Nephron progenitor cell (in vitro differentiated cells): ENCODE results near the gene UBR7.

ENCODE experiments used
- DNase-seq: peaks from one replicate; pipeline ENCODE4 v3.0.0; 2021
- H3K27ac Mint-ChIP-seq: 2 replicates; pipeline ENCODE4 v1.8.0; 2021; ENCODE audit warnings: mild to moderate bottlenecking, moderate library complexity, mixed read lengths
- H3K27me3 Mint-ChIP-seq: 2 replicates; pipeline ENCODE4 v1.8.0; 2021; ENCODE audit warnings: mild to moderate bottlenecking, low read depth, mixed read lengths; ENCODE audit not compliant: poor library complexity
- H3K36me3 Mint-ChIP-seq: 2 replicates; pipeline ENCODE4 v1.8.0; 2021; ENCODE audit warnings: low read depth, mixed read lengths
- H3K4me1 Mint-ChIP-seq: 2 replicates; pipeline ENCODE4 v1.8.0; 2021; ENCODE audit warnings: mixed read lengths
- H3K4me3 Mint-ChIP-seq: 2 replicates; pipeline ENCODE4 v1.8.0; 2021; ENCODE audit warnings: mild to moderate bottlenecking, moderate library complexity, mixed read lengths
- H3K9me3 Mint-ChIP-seq: 2 replicates; pipeline ENCODE4 v1.8.0; 2021; ENCODE audit warnings: mild to moderate bottlenecking, moderate library complexity, mixed read lengths
- TF ChIP-seq, protein P1 (sequence below): fragments of 200-600 bp; sonication (generic); IDR thresholded peaks from 2 replicates; pipeline ENCODE4 v1.5.0; 2021; ENCODE audit warnings: antibody characterized with exemption

UBR7 gene

GRCh38 chr14:93184391-93185348, 22.4 kb upstream of the UBR7 start, which contains the start of the genes LYSET and MOAP1:
Gene LYSET, plus strand, starts transcription at chr14:93185317. Its CDS starts 89 bp downstream, at chr14:93185406.
Gene MOAP1, minus strand, starts transcription at chr14:93184897. Its CDS starts 655 bp downstream, at chr14:93184242.
- peaks cover 21% of the 10 kb centered on the region for H3K4me1 Mint-ChIP-seq
- TF ChIP-seq, protein P1, sequence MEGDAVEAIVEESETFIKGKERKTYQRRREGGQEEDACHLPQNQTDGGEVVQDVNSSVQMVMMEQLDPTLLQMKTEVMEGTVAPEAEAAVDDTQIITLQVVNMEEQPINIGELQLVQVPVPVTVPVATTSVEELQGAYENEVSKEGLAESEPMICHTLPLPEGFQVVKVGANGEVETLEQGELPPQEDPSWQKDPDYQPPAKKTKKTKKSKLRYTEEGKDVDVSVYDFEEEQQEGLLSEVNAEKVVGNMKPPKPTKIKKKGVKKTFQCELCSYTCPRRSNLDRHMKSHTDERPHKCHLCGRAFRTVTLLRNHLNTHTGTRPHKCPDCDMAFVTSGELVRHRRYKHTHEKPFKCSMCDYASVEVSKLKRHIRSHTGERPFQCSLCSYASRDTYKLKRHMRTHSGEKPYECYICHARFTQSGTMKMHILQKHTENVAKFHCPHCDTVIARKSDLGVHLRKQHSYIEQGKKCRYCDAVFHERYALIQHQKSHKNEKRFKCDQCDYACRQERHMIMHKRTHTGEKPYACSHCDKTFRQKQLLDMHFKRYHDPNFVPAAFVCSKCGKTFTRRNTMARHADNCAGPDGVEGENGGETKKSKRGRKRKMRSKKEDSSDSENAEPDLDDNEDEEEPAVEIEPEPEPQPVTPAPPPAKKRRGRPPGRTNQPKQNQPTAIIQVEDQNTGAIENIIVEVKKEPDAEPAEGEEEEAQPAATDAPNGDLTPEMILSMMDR: peak; percentile 10
- H3K36me3 Mint-ChIP-seq: no peaks in the 10 kb centered on the region
- DNase-seq: peak; percentile 88
- H3K4me3 Mint-ChIP-seq: peak within 1 kb of the TSS; percentile 98
- H3K27me3 Mint-ChIP-seq: peaks cover 6% of the 10 kb centered on the region
- no peaks in the 10 kb centered on the region for H3K9me3 Mint-ChIP-seq
- peak within 1 kb of the TSS; percentile 99 for H3K27ac Mint-ChIP-seq

DNA sequence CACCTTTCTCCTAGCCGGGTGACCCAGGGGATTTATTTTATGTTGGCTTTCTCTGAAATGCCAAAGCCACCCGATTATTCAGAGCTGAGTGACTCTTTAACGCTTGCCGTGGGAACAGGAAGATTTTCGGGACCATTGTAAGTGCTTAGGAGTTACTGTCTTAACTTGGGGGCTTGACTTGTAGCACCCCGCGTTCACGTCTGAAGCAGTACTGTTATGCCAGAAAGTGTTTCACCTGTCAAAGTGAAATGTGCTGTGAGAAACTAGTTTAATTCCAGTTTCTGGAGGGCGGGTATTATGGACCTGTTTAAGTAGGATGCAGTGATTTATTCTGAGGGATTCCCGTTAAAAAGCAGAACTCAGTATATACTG, 21.7 kb upstream of the UBR7 start:
- Mint-ChIP-seq H3K27ac (peak overlapping the region; percentile 99), H3K4me1 (peaks cover 21% of the 10 kb centered on the region), H3K4me3 (peak overlapping the region; percentile 98), H3K36me3 (no peaks in the 10 kb centered on the region), H3K27me3 (peaks cover under 1% of the 10 kb centered on the region), H3K9me3 (no peaks in the 10 kb centered on the region)
- TF ChIP-seq, protein P1: no peak
- no peak for DNase-seq

DNA sequence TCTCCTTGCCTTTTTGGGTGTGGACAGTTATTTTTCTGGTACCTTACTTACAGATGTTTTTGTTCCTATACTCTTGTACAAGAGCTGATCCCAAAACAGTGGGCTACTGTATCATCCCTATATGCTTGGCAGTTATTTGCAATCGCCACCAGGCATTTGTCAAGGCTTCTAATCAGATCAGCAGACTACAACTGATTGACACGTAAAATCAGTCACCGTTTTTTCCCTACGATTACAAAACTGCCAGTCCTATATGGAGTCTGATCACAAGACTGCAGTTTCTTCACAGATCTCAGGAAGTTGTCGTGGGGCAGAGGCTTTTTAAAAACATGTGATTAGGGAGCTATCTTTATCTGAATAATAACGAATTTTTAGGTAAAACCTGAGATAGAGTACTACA, 20.6 kb upstream of the UBR7 start:
- Mint-ChIP-seq H3K9me3 (no peaks in the 10 kb centered on the region), H3K27ac (no peak overlapping the region), H3K4me3 (peak overlapping the region; percentile 98), H3K27me3 (no peaks in the 10 kb centered on the region), H3K36me3 (no peaks in the 10 kb centered on the region), H3K4me1 (peaks cover 21% of the 10 kb centered on the region)
- no peak for DNase-seq
- TF ChIP-seq, protein P1: no peak

GRCh38 chr14:93186956-93187355, 20.1 kb upstream of the UBR7 start:
- no peak overlapping the region for H3K27ac Mint-ChIP-seq
- no peak for DNase-seq
- peaks cover 21% of the 10 kb centered on the region for H3K4me1 Mint-ChIP-seq
- H3K4me3 Mint-ChIP-seq: no peak overlapping the region
- TF ChIP-seq, protein P1: no peak
- no peaks in the 10 kb centered on the region for H3K36me3 Mint-ChIP-seq
- no peaks in the 10 kb centered on the region for H3K9me3 Mint-ChIP-seq
- H3K27me3 Mint-ChIP-seq: no peaks in the 10 kb centered on the region

- no peaks in the 10 kb centered on the region for H3K9me3 Mint-ChIP-seq
- no peaks in the 10 kb centered on the region for H3K27me3 Mint-ChIP-seq
- H3K4me3 Mint-ChIP-seq: no peak overlapping the region
These were observed 11.6 kb upstream of the UBR7 start for GRCh38 chr14:93195316-93195999.

More at GRCh38 chr14:93195316-93195999, 11.6 kb upstream of the UBR7 start:
- H3K27ac Mint-ChIP-seq: no peak overlapping the region
- H3K4me1 Mint-ChIP-seq: no peaks in the 10 kb centered on the region
- DNase-seq: no peak
- TF ChIP-seq, protein P1: no peak
- peaks cover 4% of the 10 kb centered on the region for H3K36me3 Mint-ChIP-seq
